ENCODE measurements around the gene APOA4.

APOA4 gene

GRCh38 chr11:116823031-116823843 is at the start of gene APOA4:
APOA4 (minus strand) TSS chr11:116823304; CDS start chr11:116823191, 113 bp downstream.
- no peak for DNase-seq

GRCh38 chr11:116871248-116871647 is 48.1 kb upstream of the APOA4 start:
- no peak for DNase-seq

GRCh38 chr11:116870054-116870453 is 47.0 kb upstream of the APOA4 start:
- no peak for DNase-seq

GRCh38 chr11:116869610-116870009 is 46.5 kb upstream of the APOA4 start:
- DNase-seq = no peak

GRCh38 chr11:116868066-116868465 is 45.0 kb upstream of the APOA4 start:
- no peak for DNase-seq

- DNase-seq = no peak
These were observed 44.5 kb upstream of the APOA4 start for GRCh38 chr11:116867619-116868018.

- DNase-seq = no peak
These were observed 43.8 kb upstream of the APOA4 start for GRCh38 chr11:116866804-116867455.

- no peak for DNase-seq
These were observed 42.6 kb upstream of the APOA4 start for GRCh38 chr11:116865696-116866095.

- no peak for DNase-seq
These were observed 41.4 kb upstream of the APOA4 start for GRCh38 chr11:116864531-116864930.

- no peak for DNase-seq
These were observed 39.8 kb upstream of the APOA4 start for GRCh38 chr11:116862951-116863350.

- DNase-seq = no peak
These were observed 39.1 kb upstream of the APOA4 start for GRCh38 chr11:116862185-116862584.

- no peak for DNase-seq
These were observed 38.4 kb upstream of the APOA4 start for GRCh38 chr11:116861539-116861938.

- DNase-seq = no peak
These were observed 37.2 kb upstream of the APOA4 start for GRCh38 chr11:116860303-116860702.

GRCh38 chr11:116859175-116859574 is 36.1 kb upstream of the APOA4 start:
- DNase-seq = no peak

GRCh38 chr11:116857936-116858335 is 34.8 kb upstream of the APOA4 start:
- DNase-seq = no peak

GRCh38 chr11:116857316-116857715 is 34.2 kb upstream of the APOA4 start:
- DNase-seq = no peak

GRCh38 chr11:116856423-116856822 is 33.3 kb upstream of the APOA4 start:
- DNase-seq = no peak

- no peak for DNase-seq
These were observed 32.3 kb upstream of the APOA4 start for GRCh38 chr11:116855413-116855812.

- no peak for DNase-seq
These were observed 30.5 kb upstream of the APOA4 start for GRCh38 chr11:116853461-116854073.

- DNase-seq = no peak
These were observed 29.3 kb upstream of the APOA4 start for GRCh38 chr11:116852261-116853031.

- no peak for DNase-seq
These were observed 28.5 kb upstream of the APOA4 start for GRCh38 chr11:116851626-116852025.

- no peak for DNase-seq
These were observed 26.4 kb upstream of the APOA4 start for GRCh38 chr11:116849486-116849885.

- no peak for DNase-seq
These were observed 26.0 kb upstream of the APOA4 start for GRCh38 chr11:116849060-116849459.
